HFF-Myc (cell line): ENCODE measurements around the gene ATN1.
"Not testable (repeated sequence)": the region's sequence is repeated elsewhere in the genome, so short reads cannot be mapped to it uniquely, and the experiment has no call there.

Source experiments
- DNase-seq: peaks from one replicate; pipeline ENCODE4 v3.0.0-alpha.2; 2011; ENCODE audit warnings: low read depth; ENCODE audit errors: extremely low read depth
- H3K4me3 ChIP-seq: replicated peaks from 2 replicates; pipeline ENCODE4 v1.5.1; 2011; ENCODE audit warnings: low read depth, mild to moderate bottlenecking, control low read depth, low read length
- TF ChIP-seq, protein P1 (sequence below): IDR thresholded peaks from 2 replicates; pipeline ENCODE4 v1.5.1; 2012; ENCODE audit warnings: mild to moderate bottlenecking, low read depth, low read length, control low read depth; ENCODE audit errors: missing control alignments

ATN1 gene

DNA sequence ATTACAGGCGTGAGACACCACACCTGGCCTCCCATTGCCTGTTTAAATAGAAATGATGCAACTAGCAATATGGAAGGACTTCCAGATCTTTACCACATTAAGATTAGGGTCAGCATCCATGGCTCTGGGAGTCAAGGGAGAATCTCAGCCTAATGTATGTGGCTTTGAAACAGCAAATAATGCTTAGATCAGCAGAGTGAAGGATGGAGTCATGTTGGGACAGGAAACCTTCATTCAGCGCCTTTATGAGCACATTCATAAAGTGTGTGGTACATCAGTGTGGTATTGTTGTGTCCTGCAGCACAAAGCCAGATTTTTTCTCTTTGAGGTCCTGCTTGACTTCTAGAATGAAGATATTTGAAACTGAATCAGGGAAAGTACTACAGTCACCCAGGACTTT is 39.4 kb upstream of the ATN1 start:
- DNase-seq: no peak
- TF ChIP-seq, protein P1, sequence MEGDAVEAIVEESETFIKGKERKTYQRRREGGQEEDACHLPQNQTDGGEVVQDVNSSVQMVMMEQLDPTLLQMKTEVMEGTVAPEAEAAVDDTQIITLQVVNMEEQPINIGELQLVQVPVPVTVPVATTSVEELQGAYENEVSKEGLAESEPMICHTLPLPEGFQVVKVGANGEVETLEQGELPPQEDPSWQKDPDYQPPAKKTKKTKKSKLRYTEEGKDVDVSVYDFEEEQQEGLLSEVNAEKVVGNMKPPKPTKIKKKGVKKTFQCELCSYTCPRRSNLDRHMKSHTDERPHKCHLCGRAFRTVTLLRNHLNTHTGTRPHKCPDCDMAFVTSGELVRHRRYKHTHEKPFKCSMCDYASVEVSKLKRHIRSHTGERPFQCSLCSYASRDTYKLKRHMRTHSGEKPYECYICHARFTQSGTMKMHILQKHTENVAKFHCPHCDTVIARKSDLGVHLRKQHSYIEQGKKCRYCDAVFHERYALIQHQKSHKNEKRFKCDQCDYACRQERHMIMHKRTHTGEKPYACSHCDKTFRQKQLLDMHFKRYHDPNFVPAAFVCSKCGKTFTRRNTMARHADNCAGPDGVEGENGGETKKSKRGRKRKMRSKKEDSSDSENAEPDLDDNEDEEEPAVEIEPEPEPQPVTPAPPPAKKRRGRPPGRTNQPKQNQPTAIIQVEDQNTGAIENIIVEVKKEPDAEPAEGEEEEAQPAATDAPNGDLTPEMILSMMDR: no peak
- H3K4me3 ChIP-seq: no peak overlapping the region

DNA sequence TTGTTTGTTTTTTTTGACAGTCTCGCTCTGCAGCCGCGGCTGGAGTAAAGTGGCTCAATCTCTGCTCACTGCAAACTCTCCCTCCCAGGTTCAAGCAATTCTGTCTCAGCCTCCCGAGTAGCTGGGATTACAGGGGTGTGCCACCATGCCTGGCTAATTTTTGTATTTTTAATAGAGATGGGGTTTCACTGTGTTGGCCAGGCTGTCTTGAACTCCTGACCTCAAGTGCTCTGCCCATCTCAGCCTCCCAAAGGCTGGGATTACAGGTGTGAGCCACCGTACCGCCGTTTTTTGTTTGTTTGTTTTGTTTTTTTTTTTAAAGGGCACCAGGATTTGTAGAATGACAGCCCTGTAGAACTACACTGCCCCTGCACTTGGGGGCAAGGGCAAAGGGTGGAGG is 39.0 kb upstream of the ATN1 start:
- H3K4me3 ChIP-seq, DNase-seq: not testable (repeated sequence)

DNA sequence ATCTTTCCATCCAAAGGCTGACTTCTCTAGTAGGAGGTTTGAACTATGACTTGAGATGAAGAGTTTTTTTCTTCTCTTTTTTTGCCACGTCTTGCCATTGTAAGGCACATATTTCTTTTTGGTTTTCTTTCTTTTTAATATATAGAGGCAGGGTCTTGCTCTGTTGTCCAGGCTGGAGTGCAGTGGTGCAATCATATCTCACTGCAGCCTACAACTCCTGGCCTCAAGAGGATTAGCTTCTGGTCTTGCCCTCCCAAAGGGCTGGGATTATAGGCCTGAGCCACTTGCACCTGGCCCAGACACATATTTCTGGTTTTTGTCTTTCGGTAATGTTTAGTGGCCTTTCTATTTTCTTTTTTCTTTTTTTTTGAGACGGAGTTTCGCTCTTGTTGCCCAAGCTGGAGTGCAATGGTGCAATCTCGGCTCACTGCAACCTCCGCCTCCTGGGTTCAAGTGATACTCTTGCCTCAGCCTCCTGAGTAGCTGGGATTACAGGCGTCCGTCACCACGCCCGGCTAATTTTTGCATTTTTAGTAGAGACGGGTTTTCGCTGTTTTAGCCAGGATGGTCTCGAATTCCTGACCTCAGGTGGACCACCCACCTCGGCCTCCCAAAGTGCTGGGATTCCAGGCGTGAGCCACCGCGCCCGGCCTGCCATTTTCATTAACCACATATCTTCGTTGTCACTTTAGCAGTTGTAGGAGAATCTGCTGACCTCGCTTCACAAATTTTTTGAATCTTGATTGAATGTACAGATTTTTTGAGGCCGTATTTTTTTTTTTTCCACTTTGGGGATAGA is 37.8 kb upstream of the ATN1 start:
- H3K4me3 ChIP-seq, DNase-seq: not testable (repeated sequence)

DNA sequence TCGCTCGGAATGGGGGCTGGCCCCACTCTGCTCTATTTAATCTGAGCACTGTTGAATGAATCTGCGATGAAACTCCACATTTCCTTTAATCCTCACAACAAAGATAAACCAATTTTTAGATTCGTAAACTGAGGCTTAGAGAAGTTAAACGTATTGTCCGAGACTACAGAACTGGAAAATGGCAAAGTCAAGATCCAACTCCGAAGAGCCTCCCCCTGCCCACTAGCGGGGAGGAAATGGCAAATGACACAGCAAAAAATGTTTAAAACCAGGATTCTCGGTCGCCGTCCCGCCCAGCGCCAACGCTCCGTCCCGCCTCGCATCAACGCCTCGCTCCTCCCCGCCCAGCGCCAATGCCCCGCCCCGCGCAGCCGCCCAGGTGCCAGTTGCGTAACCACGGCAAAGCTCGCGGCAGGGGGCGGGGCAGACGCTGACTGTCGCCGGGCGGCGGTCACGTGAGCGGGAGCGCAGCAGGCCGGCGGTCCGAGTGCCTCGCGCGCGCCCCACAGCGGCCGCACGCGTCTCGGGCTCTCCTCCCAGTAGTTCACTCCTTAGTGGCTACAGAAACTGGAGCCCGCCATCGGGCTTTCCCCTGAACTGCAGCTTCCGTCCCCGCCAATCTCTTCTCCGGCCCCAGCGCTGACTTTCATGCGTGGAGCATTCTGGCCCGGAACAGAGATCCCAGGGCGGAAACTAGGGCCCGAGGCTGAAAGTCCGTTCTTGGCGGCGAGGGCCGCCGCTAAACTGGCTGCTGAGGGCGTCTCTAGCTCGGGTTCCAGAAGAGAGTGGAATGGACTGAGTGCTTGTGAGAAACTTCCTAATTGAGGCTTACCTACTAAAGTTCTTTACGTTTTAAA is 36.7 kb upstream of the ATN1 start:
- TF ChIP-seq, protein P1: peak; percentile 72
- DNase-seq: peak; percentile 81
- H3K4me3 ChIP-seq: peak overlapping the region; percentile 45

DNA sequence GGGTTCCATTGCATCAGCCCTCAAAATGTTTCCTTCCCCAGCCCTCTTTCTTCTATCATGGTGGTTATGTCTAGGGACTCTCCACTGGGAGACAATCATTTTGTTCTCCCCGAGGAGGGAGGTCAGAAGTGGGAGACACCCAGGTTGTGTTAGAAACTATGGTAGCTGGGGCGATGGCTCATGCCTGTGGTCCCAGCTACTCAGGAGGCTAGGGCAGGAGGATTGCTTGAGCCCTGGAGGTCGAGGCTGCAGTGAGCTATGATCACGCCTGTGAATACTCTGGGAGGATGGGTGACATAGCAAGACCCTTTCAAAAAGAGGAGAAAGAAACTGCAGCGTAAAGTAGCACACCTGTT is 36.1 kb upstream of the ATN1 start:
- TF ChIP-seq, protein P1: no peak
- DNase-seq: no peak
- H3K4me3 ChIP-seq: peak overlapping the region; percentile 45

DNA sequence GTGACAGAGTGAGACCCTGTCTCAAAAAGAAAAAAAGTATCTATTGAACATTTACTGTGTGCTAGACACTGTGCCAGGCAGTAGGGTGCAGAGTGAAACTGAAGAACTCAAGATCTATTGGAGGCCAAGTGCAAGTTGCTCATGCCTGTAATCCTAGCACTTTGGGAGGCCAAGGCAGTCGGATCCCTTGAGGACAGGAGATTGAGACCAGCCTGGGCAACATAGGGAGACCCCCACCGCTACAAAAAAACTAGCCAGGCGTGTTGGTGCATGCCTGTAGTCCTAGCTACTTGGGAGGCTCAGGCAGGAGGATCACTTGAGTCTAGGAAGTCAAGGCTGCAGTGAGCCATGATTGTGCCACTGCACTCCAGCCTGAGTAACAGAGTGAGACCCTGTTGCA is 35.1 kb upstream of the ATN1 start:
- not testable (repeated sequence) for DNase-seq, H3K4me3 ChIP-seq

DNA sequence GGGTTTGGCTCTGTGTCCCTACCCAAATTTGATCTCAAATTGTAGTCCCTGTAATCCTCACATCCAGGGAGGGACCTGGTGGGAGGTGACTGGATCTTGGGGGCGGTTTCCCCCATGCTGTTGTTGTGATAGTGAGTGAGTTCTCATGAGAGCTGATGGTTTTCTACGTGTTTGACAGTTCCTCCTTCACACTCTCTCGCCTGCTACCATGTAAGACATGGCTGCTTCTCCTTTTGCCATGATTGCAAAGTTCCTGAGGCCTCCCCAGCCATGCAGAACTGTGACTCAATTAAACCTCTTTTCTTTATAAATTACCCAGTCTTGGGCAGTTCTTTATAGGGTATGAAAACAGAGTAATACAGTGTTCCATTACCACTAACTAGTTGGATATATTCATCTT is 33.4 kb upstream of the ATN1 start:
- no peak for DNase-seq
- TF ChIP-seq, protein P1: no peak
- H3K4me3 ChIP-seq: no peak overlapping the region

DNA sequence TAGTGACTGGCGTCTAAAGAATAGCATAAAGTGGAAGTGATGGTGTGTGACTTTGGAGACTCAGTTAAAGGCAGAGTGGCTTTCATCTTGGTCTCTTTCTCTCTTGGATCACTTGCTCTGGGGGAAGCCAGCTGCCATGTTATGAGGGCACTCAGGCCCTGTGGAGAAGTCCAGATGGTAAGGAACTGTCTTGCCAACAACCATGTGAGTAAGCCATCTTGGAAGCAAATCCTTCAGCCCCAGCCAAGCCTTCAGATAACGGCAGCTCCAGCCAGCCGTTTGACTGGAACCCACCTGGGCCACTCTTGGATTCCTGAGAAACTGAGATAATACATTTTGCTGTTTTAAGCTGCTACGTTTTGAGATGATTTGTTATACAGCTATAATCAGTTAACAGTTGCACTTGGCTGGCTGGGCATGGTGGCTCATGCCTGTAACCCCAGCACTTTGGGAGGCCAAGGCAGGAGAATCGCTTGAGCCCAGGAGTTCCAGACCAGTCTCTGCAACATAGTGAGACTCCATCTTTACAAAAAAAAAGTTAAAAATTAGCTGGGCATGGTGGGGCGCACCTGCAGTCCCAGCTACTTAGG is 30.8 kb upstream of the ATN1 start:
- no peak for DNase-seq
- TF ChIP-seq, protein P1: no peak
- no peak overlapping the region for H3K4me3 ChIP-seq
